PFSK-1 (cell line): ENCODE measurements around the gene SH2D1B.

Experiments used
- POLR2AphosphoS5 ChIP-seq: IDR thresholded peaks from 2 replicates; pipeline ENCODE4 v1.6.1; 2012; ENCODE audit warnings: low read depth, mild to moderate bottlenecking, control low read depth, low read length, moderate library complexity
- SIN3A ChIP-seq: IDR thresholded peaks from 2 replicates; pipeline ENCODE4 v1.6.1; 2012; ENCODE audit warnings: mild to moderate bottlenecking, low read length, moderate library complexity, borderline replicate concordance; ENCODE audit not compliant: insufficient read depth
- TAF1 ChIP-seq: IDR thresholded peaks from 2 replicates; pipeline ENCODE4 v1.6.1; 2012; ENCODE audit warnings: low read length, control low read depth, borderline replicate concordance; ENCODE audit not compliant: insufficient read depth
- TF ChIP-seq, protein P1 (sequence below), 2 experiments: IDR thresholded peaks; 2 replicates each; pipeline versions ENCODE4 v1.6.1 to v1.8.0; 2011 to 2012; ENCODE audit warnings: low read depth in 2 of 2, low read length in 2 of 2, control low read depth in 1 of 2, inconsistent platforms in 1 of 2, mild to moderate bottlenecking in 1 of 2, moderate library complexity in 1 of 2; ENCODE audit not compliant: insufficient read depth in 1 of 2

DNA sequence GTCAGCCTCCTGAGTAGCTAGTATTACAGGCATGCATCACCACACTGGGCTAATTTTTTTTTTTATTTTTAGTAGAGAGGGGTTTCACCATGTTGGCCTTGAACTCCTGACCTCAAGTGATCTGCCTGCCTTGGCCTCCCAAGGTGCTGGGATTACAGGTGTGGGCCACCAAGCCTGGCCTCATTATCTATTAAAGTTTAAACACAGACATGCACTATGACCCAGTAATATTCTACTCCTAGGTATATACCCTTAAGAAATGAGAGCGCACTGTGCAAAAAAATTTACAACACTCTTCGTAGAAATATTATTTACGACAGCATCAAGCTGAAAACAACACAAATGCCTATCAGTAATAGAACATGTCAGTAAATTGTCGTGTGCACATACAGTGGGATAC is 18.6 kb upstream of the SH2D1B start:
- TF ChIP-seq SIN3A (no peak), POLR2AphosphoS5 (no peak), TAF1 (no peak)
- TF ChIP-seq, protein P1, sequence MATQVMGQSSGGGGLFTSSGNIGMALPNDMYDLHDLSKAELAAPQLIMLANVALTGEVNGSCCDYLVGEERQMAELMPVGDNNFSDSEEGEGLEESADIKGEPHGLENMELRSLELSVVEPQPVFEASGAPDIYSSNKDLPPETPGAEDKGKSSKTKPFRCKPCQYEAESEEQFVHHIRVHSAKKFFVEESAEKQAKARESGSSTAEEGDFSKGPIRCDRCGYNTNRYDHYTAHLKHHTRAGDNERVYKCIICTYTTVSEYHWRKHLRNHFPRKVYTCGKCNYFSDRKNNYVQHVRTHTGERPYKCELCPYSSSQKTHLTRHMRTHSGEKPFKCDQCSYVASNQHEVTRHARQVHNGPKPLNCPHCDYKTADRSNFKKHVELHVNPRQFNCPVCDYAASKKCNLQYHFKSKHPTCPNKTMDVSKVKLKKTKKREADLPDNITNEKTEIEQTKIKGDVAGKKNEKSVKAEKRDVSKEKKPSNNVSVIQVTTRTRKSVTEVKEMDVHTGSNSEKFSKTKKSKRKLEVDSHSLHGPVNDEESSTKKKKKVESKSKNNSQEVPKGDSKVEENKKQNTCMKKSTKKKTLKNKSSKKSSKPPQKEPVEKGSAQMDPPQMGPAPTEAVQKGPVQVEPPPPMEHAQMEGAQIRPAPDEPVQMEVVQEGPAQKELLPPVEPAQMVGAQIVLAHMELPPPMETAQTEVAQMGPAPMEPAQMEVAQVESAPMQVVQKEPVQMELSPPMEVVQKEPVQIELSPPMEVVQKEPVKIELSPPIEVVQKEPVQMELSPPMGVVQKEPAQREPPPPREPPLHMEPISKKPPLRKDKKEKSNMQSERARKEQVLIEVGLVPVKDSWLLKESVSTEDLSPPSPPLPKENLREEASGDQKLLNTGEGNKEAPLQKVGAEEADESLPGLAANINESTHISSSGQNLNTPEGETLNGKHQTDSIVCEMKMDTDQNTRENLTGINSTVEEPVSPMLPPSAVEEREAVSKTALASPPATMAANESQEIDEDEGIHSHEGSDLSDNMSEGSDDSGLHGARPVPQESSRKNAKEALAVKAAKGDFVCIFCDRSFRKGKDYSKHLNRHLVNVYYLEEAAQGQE (IDR thresholded peaks at IDR 0.05; ENCODE audit: insufficient read depth in 1 of 2, low read depth in 2 of 2, low read length in 2 of 2): no peak
